Measurements from ENCODE around the gene ME1. TPM values are rescaled to one million over a fixed set of nuclear protein-coding genes. Genes with fewer than 3 reads are reported as not detected.
A peak's percentile ranks its signal among the peaks of the same experiment; 100 is the strongest.

ME1 gene
- total RNA-seq, 1 experiment from 2014 or later: 40.5 TPM

- no peaks in the 10 kb centered on the region for H3K27me3 ChIP-seq (ENCODE audit: insufficient read depth, low read length)
- peak overlapping the region; percentile 67 to 90 for H3K4me3 ChIP-seq (replicated peaks in 1 of 2; ENCODE audit: low read depth in 1 of 2, low read length in 2 of 2)
- H3K36me3 ChIP-seq (ENCODE audit: control insufficient read depth in 1 of 2, insufficient read depth in 2 of 2, low read length in 2 of 2): 0 out of 4 replicates have a peak, but pooled peaks cover 0 to 5% of the 10 kb centered on the region in 2 experiments
- peaks cover 24 to 26% of the 10 kb centered on the region in 2 experiments for H3K4me1 ChIP-seq (ENCODE audit: control insufficient read depth in 1 of 2, insufficient read depth in 2 of 2, low read length in 2 of 2)
- no peaks in the 10 kb centered on the region for H3K9me3 ChIP-seq (ENCODE audit: control insufficient read depth in 1 of 2, insufficient read depth in 1 of 2, low read depth in 1 of 2, low read length in 2 of 2)
- H4K20me1 ChIP-seq (ENCODE audit: insufficient read depth): no peaks in the 10 kb centered on the region
- ChIA-PET CTCF (no interaction called here), RAD21 (ENCODE audit: low non-redundant PET in 1 of 2, low total read pairs in 2 of 2, uncharacterized antibody in 2 of 2, unreplicated experiment in 2 of 2) (no interaction called here), POLR2A (no interaction called here)
- intact Hi-C loops (cut with micrococcal nuclease): no loop called here
- H3K9ac ChIP-seq (ENCODE audit: low read length): peak overlapping the region; percentile 85
- peak overlapping the region; percentile 97 for H3K27ac ChIP-seq (ENCODE audit: low read depth, low read length)
- peak overlapping the region; percentile 88 for H3K4me2 ChIP-seq (ENCODE audit: low read length)
- ATAC-seq (peak; percentile 49), DNase-seq (ENCODE audit: low read depth, low spot score) (peak; percentile 44)
- H3K79me2 ChIP-seq (ENCODE audit: insufficient read depth, low read length): peaks cover 42% of the 10 kb centered on the region
- no peaks in the 10 kb centered on the region for H3K9me2 ChIP-seq (ENCODE audit: insufficient read depth)
- no TSS peak for BruUV-seq (replicated peaks)
- peak overlapping the region; percentile 24 for H2AFZ ChIP-seq (ENCODE audit: low read depth, low read length, poor library complexity, severe bottlenecking)
- TF ChIP-seq, protein P1, sequence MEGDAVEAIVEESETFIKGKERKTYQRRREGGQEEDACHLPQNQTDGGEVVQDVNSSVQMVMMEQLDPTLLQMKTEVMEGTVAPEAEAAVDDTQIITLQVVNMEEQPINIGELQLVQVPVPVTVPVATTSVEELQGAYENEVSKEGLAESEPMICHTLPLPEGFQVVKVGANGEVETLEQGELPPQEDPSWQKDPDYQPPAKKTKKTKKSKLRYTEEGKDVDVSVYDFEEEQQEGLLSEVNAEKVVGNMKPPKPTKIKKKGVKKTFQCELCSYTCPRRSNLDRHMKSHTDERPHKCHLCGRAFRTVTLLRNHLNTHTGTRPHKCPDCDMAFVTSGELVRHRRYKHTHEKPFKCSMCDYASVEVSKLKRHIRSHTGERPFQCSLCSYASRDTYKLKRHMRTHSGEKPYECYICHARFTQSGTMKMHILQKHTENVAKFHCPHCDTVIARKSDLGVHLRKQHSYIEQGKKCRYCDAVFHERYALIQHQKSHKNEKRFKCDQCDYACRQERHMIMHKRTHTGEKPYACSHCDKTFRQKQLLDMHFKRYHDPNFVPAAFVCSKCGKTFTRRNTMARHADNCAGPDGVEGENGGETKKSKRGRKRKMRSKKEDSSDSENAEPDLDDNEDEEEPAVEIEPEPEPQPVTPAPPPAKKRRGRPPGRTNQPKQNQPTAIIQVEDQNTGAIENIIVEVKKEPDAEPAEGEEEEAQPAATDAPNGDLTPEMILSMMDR (IDR thresholded peaks at IDR 0.05 in 2 of 3, conservative IDR thresholded peaks at IDR 0.05 in 1 of 3; ENCODE audit: borderline replicate concordance in 1 of 3, insufficient read depth in 1 of 3, low read depth in 2 of 3, low read length in 2 of 3): no peak
- no peak for TF ChIP-seq YY1 (IDR thresholded peaks at IDR 0.05; ENCODE audit: extremely low read depth, insufficient replicate concordance, low read depth, low read length)
- no peak for TF ChIP-seq POLR2AphosphoS5 (IDR thresholded peaks at IDR 0.05; ENCODE audit: low read depth, low read length)
- TF ChIP-seq, protein P2, sequence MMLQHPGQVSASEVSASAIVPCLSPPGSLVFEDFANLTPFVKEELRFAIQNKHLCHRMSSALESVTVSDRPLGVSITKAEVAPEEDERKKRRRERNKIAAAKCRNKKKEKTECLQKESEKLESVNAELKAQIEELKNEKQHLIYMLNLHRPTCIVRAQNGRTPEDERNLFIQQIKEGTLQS (IDR thresholded peaks at IDR 0.05): no peak
- TF ChIP-seq FOSL1 (IDR thresholded peaks at IDR 0.05; ENCODE audit: low read depth): no peak
- TF ChIP-seq EZH2 (IDR thresholded peaks at IDR 0.05): no peak
- no peak; the same call in 1 of the 2 replicates for TF ChIP-seq SP1 (IDR thresholded peaks at IDR 0.05; ENCODE audit: low read depth)
- TF ChIP-seq SIN3A (IDR thresholded peaks at IDR 0.05; ENCODE audit: low read depth): no peak; the same call in 1 of the 2 replicates
- TF ChIP-seq JUND (IDR thresholded peaks at IDR 0.05): no peak
- no peak for TF ChIP-seq TCF7L2 (IDR thresholded peaks at IDR 0.05; ENCODE audit: borderline replicate concordance, extremely low read depth, insufficient read depth, insufficient read length)
- no peak for TF ChIP-seq POLR2A (IDR thresholded peaks at IDR 0.05; ENCODE audit: borderline replicate concordance, extremely low read depth, insufficient read depth, insufficient read length)
- TF ChIP-seq MAX (IDR thresholded peaks at IDR 0.05): peak; percentile 11; the same call in 1 of the 2 replicates
- TF ChIP-seq SRF (IDR thresholded peaks at IDR 0.05; ENCODE audit: low read depth): no peak
- TF ChIP-seq, protein P3, sequence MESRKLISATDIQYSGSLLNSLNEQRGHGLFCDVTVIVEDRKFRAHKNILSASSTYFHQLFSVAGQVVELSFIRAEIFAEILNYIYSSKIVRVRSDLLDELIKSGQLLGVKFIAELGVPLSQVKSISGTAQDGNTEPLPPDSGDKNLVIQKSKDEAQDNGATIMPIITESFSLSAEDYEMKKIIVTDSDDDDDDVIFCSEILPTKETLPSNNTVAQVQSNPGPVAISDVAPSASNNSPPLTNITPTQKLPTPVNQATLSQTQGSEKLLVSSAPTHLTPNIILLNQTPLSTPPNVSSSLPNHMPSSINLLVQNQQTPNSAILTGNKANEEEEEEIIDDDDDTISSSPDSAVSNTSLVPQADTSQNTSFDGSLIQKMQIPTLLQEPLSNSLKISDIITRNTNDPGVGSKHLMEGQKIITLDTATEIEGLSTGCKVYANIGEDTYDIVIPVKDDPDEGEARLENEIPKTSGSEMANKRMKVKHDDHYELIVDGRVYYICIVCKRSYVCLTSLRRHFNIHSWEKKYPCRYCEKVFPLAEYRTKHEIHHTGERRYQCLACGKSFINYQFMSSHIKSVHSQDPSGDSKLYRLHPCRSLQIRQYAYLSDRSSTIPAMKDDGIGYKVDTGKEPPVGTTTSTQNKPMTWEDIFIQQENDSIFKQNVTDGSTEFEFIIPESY (IDR thresholded peaks at IDR 0.05; ENCODE audit: extremely low read depth, insufficient replicate concordance, low read length): no peak
- no peak for TF ChIP-seq ZNF274 (IDR thresholded peaks at IDR 0.05; ENCODE audit: low read depth, low read length)
- TF ChIP-seq EGR1 (IDR thresholded peaks at IDR 0.05; ENCODE audit: low read depth): peak; percentile 76
- TF ChIP-seq ZFX (IDR thresholded peaks at IDR 0.05): no peak
- 0 out of 2 replicates have a peak, but pooled peaks have one; percentile 8 for TF ChIP-seq CBX3 (IDR thresholded peaks at IDR 0.05; ENCODE audit: low read depth)
- no peak for TF ChIP-seq EZH2phosphoT487 (IDR thresholded peaks at IDR 0.05; ENCODE audit: borderline replicate concordance)
- TF ChIP-seq CEBPB (IDR thresholded peaks at IDR 0.05; ENCODE audit: low read depth): no peak
These were observed 799 bp upstream of the ME1 start for GRCh38 chr6:83431545-83432155.
